ENCODE measurements around the gene CEP97.

CEP97 gene

GRCh38 chr3:101779047-101779821 is 54.8 kb downstream of the CEP97 start, which contains the start of gene NXPE3:
Gene NXPE3 (plus strand): TSS chr3:101779211. CDS start chr3:101785597, 6,386 bp downstream.
- peak; percentile 96 for DNase-seq

- no peak for DNase-seq
Observed at GRCh38 chr3:101779822-101780381, 55.5 kb downstream of the CEP97 start.

- no peak for DNase-seq
Observed at GRCh38 chr3:101780661-101781060, 56.2 kb downstream of the CEP97 start.

GRCh38 chr3:101781166-101781565 is 56.8 kb downstream of the CEP97 start:
- DNase-seq = no peak

- DNase-seq = no peak
Observed at GRCh38 chr3:101784855-101785613, 60.6 kb downstream of the CEP97 start.

- no peak for DNase-seq
Observed at GRCh38 chr3:101791778-101792177, 67.4 kb downstream of the CEP97 start.

- no peak for DNase-seq
Observed at GRCh38 chr3:101796077-101796680, 71.8 kb downstream of the CEP97 start.

GRCh38 chr3:101801174-101801573 is 76.8 kb downstream of the CEP97 start:
- no peak for DNase-seq

- DNase-seq = no peak
Observed at GRCh38 chr3:101802179-101802578, 77.8 kb downstream of the CEP97 start.

- DNase-seq = peak; percentile 54
Observed at GRCh38 chr3:101803173-101803782, 78.9 kb downstream of the CEP97 start.

- DNase-seq = no peak
Observed at GRCh38 chr3:101803939-101804338, 79.5 kb downstream of the CEP97 start.

GRCh38 chr3:101806491-101806890 is 82.1 kb downstream of the CEP97 start:
- no peak for DNase-seq

- no peak for DNase-seq
Observed at GRCh38 chr3:101807888-101808287, 83.5 kb downstream of the CEP97 start.

- DNase-seq = no peak
Observed at GRCh38 chr3:101809178-101810021, 85.0 kb downstream of the CEP97 start.

GRCh38 chr3:101810022-101810418 is 85.6 kb downstream of the CEP97 start:
- DNase-seq = no peak

GRCh38 chr3:101811875-101812274 is 87.5 kb downstream of the CEP97 start:
- DNase-seq = no peak

- DNase-seq = no peak
Observed at GRCh38 chr3:101812895-101813294, 88.5 kb downstream of the CEP97 start.

GRCh38 chr3:101813817-101814440 is 89.5 kb downstream of the CEP97 start:
- DNase-seq = no peak

GRCh38 chr3:101814835-101815234 is 90.4 kb downstream of the CEP97 start:
- DNase-seq = no peak

GRCh38 chr3:101816215-101817149 is 92.1 kb downstream of the CEP97 start:
- DNase-seq = no peak
